ENCODE measurements around the gene TPSAB1. TPM values are rescaled to one million over a fixed set of nuclear protein-coding genes. Genes with fewer than 3 reads are reported as not detected.

Gene TPSAB1
- total RNA-seq, 2 donors from 2014 or later = 12.2 to 48.3 TPM

Other genes starting within 250 kb of the TPSAB1 start
- not detected for gene SSTR5, start 168.0 kb upstream of the TPSAB1 start, total RNA-seq
- gene C1QTNF8, start 144.5 kb upstream of the TPSAB1 start, total RNA-seq = not detected
- gene CACNA1H, start 87.6 kb upstream of the TPSAB1 start, total RNA-seq = 10 to 100 TPM; 67.3 to 79.2 TPM
- gene TPSG1, start 15.4 kb upstream of the TPSAB1 start, total RNA-seq = 1 to 10 TPM in 1 of 2 donors, under 1 TPM in 1; 0.52 to 1.3 TPM
- gene TPSB2, start 10.5 kb upstream of the TPSAB1 start, total RNA-seq = 10 to 100 TPM; 24.3 to 58.7 TPM
- 1 to 10 TPM in 1 of 2 donors, under 1 TPM in 1; 0.57 to 4.1 TPM for gene TPSD1, start 15.4 kb downstream of the TPSAB1 start, total RNA-seq
- gene UBE2I, start 68.9 kb downstream of the TPSAB1 start, total RNA-seq = 10 to 100 TPM; 68.0 to 68.4 TPM
- under 1 TPM; 0.24 to 0.56 TPM for gene BAIAP3, start 92.9 kb downstream of the TPSAB1 start, total RNA-seq
- 10 to 100 TPM; 40.4 to 40.7 TPM for gene TSR3, start 111.2 kb downstream of the TPSAB1 start, total RNA-seq
- 10 to 100 TPM; 48.4 to 55.6 TPM for gene GNPTG, start 111.2 kb downstream of the TPSAB1 start, total RNA-seq
- 10 to 100 TPM in 1 of 2 donors, 1 to 10 TPM in 1; 9.9 to 11.3 TPM for gene UNKL, start 174.0 kb downstream of the TPSAB1 start, total RNA-seq
- gene UQCC4, start 180.0 kb downstream of the TPSAB1 start, total RNA-seq = 1 to 10 TPM; 8.9 to 9.9 TPM
- not detected for gene PERCC1, start 190.4 kb downstream of the TPSAB1 start, total RNA-seq
- gene CCDC154, start 203.9 kb downstream of the TPSAB1 start, total RNA-seq = under 1 TPM; 0.42 to 0.76 TPM
- 10 to 100 TPM; 35.8 to 52.6 TPM for gene CLCN7, start 234.3 kb downstream of the TPSAB1 start, total RNA-seq
- gene PTX4, start 248.2 kb downstream of the TPSAB1 start, total RNA-seq = under 1 TPM in 1 of 2 donors, not detected in 1; 0.14 TPM

Measured in posterior vena cava (tissue), 2 donors.